HG03442 (cell line): ENCODE results near the gene SLC7A8.

ENCODE experiments used
- ATAC-seq: cut with Tn5 transposase; IDR thresholded peaks from one replicate; pipeline ENCODE4 v1.9.1; 2021; ENCODE audit warnings: mild to moderate bottlenecking, moderate library complexity; ENCODE audit not compliant: unreplicated experiment

SLC7A8 gene

GRCh38 chr14:23136566-23137133, 46.8 kb downstream of the SLC7A8 start:
- no peak for ATAC-seq

- ATAC-seq, result no peak
These were observed 50.5 kb downstream of the SLC7A8 start for GRCh38 chr14:23132970-23133369.

GRCh38 chr14:23131482-23131881, 52.0 kb downstream of the SLC7A8 start:
- ATAC-seq, result no peak

GRCh38 chr14:23130871-23131270, 52.6 kb downstream of the SLC7A8 start:
- no peak for ATAC-seq

GRCh38 chr14:23129759-23130316, 53.6 kb downstream of the SLC7A8 start:
- ATAC-seq, result no peak

GRCh38 chr14:23128969-23129758, 54.3 kb downstream of the SLC7A8 start:
- no peak for ATAC-seq

GRCh38 chr14:23127861-23128260, 55.6 kb downstream of the SLC7A8 start:
- ATAC-seq, result no peak

- no peak for ATAC-seq
These were observed 56.7 kb downstream of the SLC7A8 start for GRCh38 chr14:23126548-23127278.

GRCh38 chr14:23125933-23126524, 57.4 kb downstream of the SLC7A8 start:
- no peak for ATAC-seq

GRCh38 chr14:23125011-23125410, 58.4 kb downstream of the SLC7A8 start:
- no peak for ATAC-seq

GRCh38 chr14:23124337-23124954, 59.0 kb downstream of the SLC7A8 start:
- ATAC-seq, result no peak

- no peak for ATAC-seq
These were observed 60.0 kb downstream of the SLC7A8 start for GRCh38 chr14:23123419-23123818.

GRCh38 chr14:23122086-23122485, 61.4 kb downstream of the SLC7A8 start:
- no peak for ATAC-seq

- peak; percentile 56 for ATAC-seq
These were observed 62.1 kb downstream of the SLC7A8 start for GRCh38 chr14:23121361-23121771.

- ATAC-seq, result peak; percentile 65
These were observed 62.8 kb downstream of the SLC7A8 start for GRCh38 chr14:23120541-23121251.

GRCh38 chr14:23119363-23120327, 63.8 kb downstream of the SLC7A8 start:
- no peak for ATAC-seq

- no peak for ATAC-seq
These were observed 64.7 kb downstream of the SLC7A8 start, which contains the start of gene CEBPE for GRCh38 chr14:23118506-23119362. Gene CEBPE (minus strand): TSS chr14:23119255. CDS start chr14:23119091, 164 bp downstream.
